H1 (cell line): ENCODE data around the gene CEP120. TPM values are rescaled to one million over a fixed set of nuclear protein-coding genes. Genes with fewer than 3 reads are reported as not detected.

ENCODE experiments used
- CTCF ChIA-PET: fragments of 300-600 bp; sonication (Branson Sonifier 250); formaldehyde crosslinking; loops from one replicate; lab custom pipeline; 2021; ENCODE audit not compliant: partially characterized antibody; lab: Charles Lee
- POLR2A ChIA-PET: fragments of 300-600 bp; sonication (Branson Sonifier 250); formaldehyde crosslinking; loops from one replicate; lab custom pipeline; 2021; ENCODE audit warnings: inconsistent platforms; ENCODE audit not compliant: partially characterized antibody; lab: Charles Lee
- DNase-seq, 2 experiments: peaks; one replicate each; pipeline versions ENCODE4 v3.0.0 to v3.0.0-alpha.2; 2010 to 2022; ENCODE audit warnings: low spot score in 2 of 2, low read depth in 1 of 2, mixed read lengths in 1 of 2
- FAIRE-seq: peaks from 2 replicates; lab custom pipeline; 2011; peaks lifted over from hg19 to GRCh38; lab: Jason Lieb, UNC
- H2AFZ ChIP-seq: 2 replicates; pipeline ENCODE4 v1.8.1; 2012; ENCODE audit warnings: low read length, inconsistent platforms
- H2AK5ac ChIP-seq: 2 replicates; pipeline ENCODE4 v1.6.1; 2013; ENCODE audit warnings: low read depth, low read length
- H2BK120ac ChIP-seq: replicated peaks from 2 replicates; pipeline ENCODE3; 2013; ENCODE audit warnings: low read depth, low read length, inconsistent platforms
- H2BK12ac ChIP-seq: 2 replicates; pipeline ENCODE4 v1.6.1; 2013; ENCODE audit warnings: low read depth, low read length
- H2BK15ac ChIP-seq: 2 replicates; pipeline ENCODE4 v1.6.1; 2013; ENCODE audit warnings: low read length
- H2BK20ac ChIP-seq: 2 replicates; pipeline ENCODE4 v1.6.1; 2013; ENCODE audit warnings: low read length
- H2BK5ac ChIP-seq: 2 replicates; pipeline ENCODE4 v1.6.1; 2013; ENCODE audit warnings: low read depth, low read length
- H3K14ac ChIP-seq: 2 replicates; pipeline ENCODE4 v1.6.1; 2013; ENCODE audit warnings: inconsistent platforms; ENCODE audit not compliant: insufficient read length
- H3K18ac ChIP-seq: 2 replicates; pipeline ENCODE4 v1.6.1; 2013; ENCODE audit warnings: low read length; ENCODE audit errors: extremely low read depth
- H3K23ac ChIP-seq: 2 replicates; pipeline ENCODE4 v1.6.1; 2013; ENCODE audit warnings: inconsistent platforms; ENCODE audit not compliant: insufficient read length
- H3K23me2 ChIP-seq: 2 replicates; pipeline ENCODE4 v1.6.1; 2013; ENCODE audit warnings: low read depth, low read length
- H3K27ac ChIP-seq: 2 replicates; pipeline ENCODE4 v1.6.1; 2011; ENCODE audit warnings: low read depth, low read length, inconsistent platforms
- H3K27me3 ChIP-seq, 4 experiments: replicated peaks in 1 of 4; 1 replicate in 1 of 4; 2 replicates in 3 of 4; pipeline versions ENCODE4 v1.6.1 to v1.8.1; 2011 to 2013; ENCODE audit warnings: low read length in 3 of 4, mild to moderate bottlenecking in 3 of 4, inconsistent platforms in 2 of 4, mixed read lengths in 2 of 4, moderate library complexity in 1 of 4; ENCODE audit not compliant: control insufficient read depth in 3 of 4, insufficient read depth in 3 of 4; ENCODE audit errors: extremely low read depth in 1 of 4
- H3K36me3 ChIP-seq, 4 experiments: 2 replicates each; pipeline versions ENCODE4 v1.6.1 to v1.8.1; 2011 to 2013; ENCODE audit warnings: mild to moderate bottlenecking in 4 of 4, low read length in 3 of 4, moderate library complexity in 2 of 4, control low read depth in 1 of 4, inconsistent platforms in 1 of 4; ENCODE audit not compliant: insufficient read depth in 4 of 4, control insufficient read depth in 2 of 4
- H3K4ac ChIP-seq: replicated peaks from 2 replicates; pipeline ENCODE3; 2013; ENCODE audit warnings: low read length, low read depth, mixed read lengths, inconsistent platforms; ENCODE audit not compliant: insufficient read length
- H3K4me1 ChIP-seq, 4 experiments: replicated peaks in 1 of 4; 1 replicate in 1 of 4; 2 replicates in 3 of 4; pipeline versions ENCODE4 v1.6.1 to v1.8.1; 2011 to 2013; ENCODE audit warnings: low read length in 3 of 4, inconsistent platforms in 2 of 4, mixed read lengths in 1 of 4; ENCODE audit not compliant: insufficient read depth in 4 of 4, control insufficient read depth in 3 of 4
- H3K4me2 ChIP-seq, 2 experiments: 2 replicates each; pipeline versions ENCODE4 v1.6.1 to v1.8.1; 2011 to 2013; ENCODE audit warnings: low read depth in 2 of 2, low read length in 2 of 2, control low read depth in 1 of 2, inconsistent platforms in 1 of 2, mild to moderate bottlenecking in 1 of 2; ENCODE audit not compliant: insufficient read depth in 1 of 2
- H3K4me3 ChIP-seq, 4 experiments: fragments of 200-600, 300-600 bp in 1 of 4; sonication (generic), shearing (Covaris generic), sonication (Bioruptor Twin) in 1 of 4; 2 replicates each; pipeline versions ENCODE4 v1.5.1 to v1.8.1; 2011 to 2016; ENCODE audit warnings: low read length in 4 of 4, low read depth in 3 of 4, control low read depth in 2 of 4, inconsistent platforms in 2 of 4, mild to moderate bottlenecking in 2 of 4, mixed read lengths in 1 of 4, moderate library complexity in 1 of 4; ENCODE audit not compliant: insufficient read depth in 2 of 4; ENCODE audit errors: extremely low read depth in 1 of 4
- H3K56ac ChIP-seq: replicated peaks from 2 replicates; pipeline ENCODE3; 2013; ENCODE audit warnings: low read depth, mild to moderate bottlenecking, mixed read lengths, low read length, inconsistent platforms; ENCODE audit not compliant: insufficient read length
- H3K79me1 ChIP-seq: 2 replicates; pipeline ENCODE4 v1.6.1; 2013; ENCODE audit warnings: low read depth, low read length, control low read depth
- H3K79me2 ChIP-seq, 2 experiments: 2 replicates each; pipeline versions ENCODE4 v1.6.1 to v1.8.1; 2012 to 2013; ENCODE audit warnings: low read length in 2 of 2, mild to moderate bottlenecking in 2 of 2, inconsistent platforms in 1 of 2; ENCODE audit not compliant: insufficient read depth in 2 of 2, control insufficient read depth in 1 of 2
- H3K9ac ChIP-seq, 4 experiments: replicated peaks in 1 of 4; 1 replicate in 1 of 4; 2 replicates in 3 of 4; pipeline versions ENCODE4 v1.6.1 to v1.8.1; 2011 to 2013; ENCODE audit warnings: low read depth in 3 of 4, low read length in 3 of 4, control low read depth in 2 of 4, mild to moderate bottlenecking in 2 of 4, moderate library complexity in 2 of 4, inconsistent platforms in 1 of 4; ENCODE audit errors: extremely low read depth in 1 of 4
- H3K9me3 ChIP-seq, 2 experiments: 2 replicates each; pipeline versions ENCODE4 v1.6.1 to v1.8.1; 2012 to 2013; ENCODE audit warnings: mild to moderate bottlenecking in 2 of 2, moderate library complexity in 2 of 2, control low read depth in 1 of 2, inconsistent platforms in 1 of 2, low read depth in 1 of 2, low read length in 1 of 2, mixed read lengths in 1 of 2; ENCODE audit not compliant: insufficient read depth in 2 of 2
- H4K20me1 ChIP-seq, 2 experiments: replicated peaks in 1 of 2; 2 replicates each; pipeline versions ENCODE3 to v1.8.1; 2011 to 2013; ENCODE audit warnings: inconsistent platforms in 2 of 2, low read length in 2 of 2, mild to moderate bottlenecking in 1 of 2; ENCODE audit not compliant: insufficient read depth in 2 of 2, control insufficient read depth in 1 of 2
- H4K5ac ChIP-seq: 2 replicates; pipeline ENCODE4 v1.6.1; 2013; ENCODE audit warnings: low read length, low read depth, mixed read lengths, inconsistent platforms; ENCODE audit not compliant: insufficient read length
- H4K8ac ChIP-seq: 2 replicates; pipeline ENCODE4 v1.8.0; 2013; ENCODE audit warnings: mild to moderate bottlenecking, moderate library complexity, low read length, inconsistent platforms; ENCODE audit not compliant: insufficient read depth; ENCODE audit errors: extremely low read depth
- H4K91ac ChIP-seq: replicated peaks from 2 replicates; pipeline ENCODE3; 2013; ENCODE audit warnings: low read length, mixed read lengths, inconsistent platforms; ENCODE audit not compliant: insufficient read length
- CTBP2 ChIP-seq: IDR thresholded peaks from 2 replicates; pipeline ENCODE4 v1.7.0; 2011; ENCODE audit warnings: borderline replicate concordance, mild to moderate bottlenecking, moderate library complexity, mixed read lengths, low read length; ENCODE audit not compliant: insufficient read depth, insufficient read length
- PHF8 ChIP-seq: fragments of 200-600 bp; sonication (generic); conservative IDR thresholded peaks from 2 replicates; pipeline ENCODE4 v1.7.1; 2012; ENCODE audit warnings: low read depth, mild to moderate bottlenecking, inconsistent platforms, low read length, moderate library complexity
- POLR2AphosphoS5 ChIP-seq: IDR thresholded peaks from 2 replicates; pipeline ENCODE4 v1.6.1; 2011; ENCODE audit warnings: low read depth, low read length
- WGBS, 2 experiments: shearing (Covaris generic) in 1 of 2; methylation state at CpG; one replicate each; pipeline versions ENCODE4 v1.1.6 to v1.1.7; 2013 to 2015; ENCODE audit warnings: low lambda C conversion rate in 2 of 2, mixed read lengths in 2 of 2, inconsistent platforms in 1 of 2, low coverage in 1 of 2, missing lambda C conversion rate in 1 of 2; ENCODE audit not compliant: insufficient replicate concordance in 2 of 2, insufficient coverage in 1 of 2, insufficient read length in 1 of 2; ENCODE audit errors: extremely low coverage in 1 of 2, missing lambda C conversion rate in 1 of 2; 5-methylcytosine and 5-hydroxymethylcytosine counted together
- polyA plus RNA-seq, 7 experiments: library from polyadenylated mRNA; depleted of rRNA in 3 of 7; stranded (reverse) in 5 of 7; unstranded in 2 of 7; fragments of >200 nt in 5 of 7; fragments of 200-250 nt in 2 of 7; gene quantifications; 1 replicate in 5 of 7; 2 replicates in 1 of 7; 4 replicates in 1 of 7; pipeline versions ENCODE4 v1.2.1 to v1.2.3, GENCODE V29; 2011 to 2013; ENCODE audit warnings: missing spikeins in 2 of 7, mixed read lengths in 2 of 7
- total RNA-seq: library from RNA; stranded (reverse); fragmentation: NEBNext Ultra II Directional; extraction: Animal tissue kit (Norgen Biotek cat#: 25700); gene quantifications from 2 replicates; pipeline ENCODE4 v1.2.1, GENCODE V29; 2021
- TF ChIP-seq, protein P1 (sequence below): IDR thresholded peaks from 2 replicates; pipeline ENCODE4 v1.6.1; 2011; ENCODE audit warnings: low read length, improper control_type of control experiment

The CEP120 gene
- total and polyA plus RNA-seq, 2 of the 8 experiments (the other 6 are each of a cell fraction or from before 2014, with no cell fraction given): 9.3 to 17.9 TPM

DNA sequence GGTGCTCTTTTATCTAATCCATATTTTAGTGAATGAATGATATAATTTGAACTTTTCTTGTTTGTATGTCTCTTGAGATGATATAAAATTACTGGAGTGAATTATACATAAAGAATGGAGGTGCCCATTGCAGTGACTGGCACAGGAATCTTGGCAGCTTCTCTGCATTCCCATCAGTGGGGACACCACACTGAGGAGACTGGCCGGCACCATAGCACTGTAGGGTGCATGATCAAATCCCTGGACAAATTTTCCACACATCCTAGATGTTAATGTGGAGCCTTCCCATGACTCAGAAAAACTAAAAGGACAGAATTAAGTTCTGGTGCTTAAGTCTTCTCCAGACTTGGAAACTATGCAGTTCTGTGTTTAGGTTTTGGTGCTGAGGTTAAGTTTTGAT is 124.1 kb downstream of the CEP120 start:
- H3K4ac ChIP-seq: no peak overlapping the region
- no peak overlapping the region for H2BK12ac ChIP-seq
- H3K4me3 ChIP-seq: no peak overlapping the region
- no peaks in the 10 kb centered on the region for H4K20me1 ChIP-seq
- H3K14ac ChIP-seq: no peak overlapping the region
- no peaks in the 10 kb centered on the region; a peak in 1 of 8 replicates for H3K36me3 ChIP-seq
- no peak overlapping the region for H3K18ac ChIP-seq
- no peaks in the 10 kb centered on the region for H3K27me3 ChIP-seq
- H4K5ac ChIP-seq: no peak overlapping the region
- no peak overlapping the region for H3K23ac ChIP-seq
- no peak overlapping the region for H4K91ac ChIP-seq
- H3K79me2 ChIP-seq: no peaks in the 10 kb centered on the region
- no peak overlapping the region for H2BK15ac ChIP-seq
- no peak overlapping the region for H2AK5ac ChIP-seq
- 95% methylated on average over 1 of the region's 1 CpG; no CpG with 5 or more reads in 1 of the 2 experiments for WGBS, 2 experiments
- H2BK5ac ChIP-seq: no peak overlapping the region
- no peak for TF ChIP-seq CTBP2
- no peak for TF ChIP-seq PHF8
- TF ChIP-seq POLR2AphosphoS5: no peak
- TF ChIP-seq, protein P1, sequence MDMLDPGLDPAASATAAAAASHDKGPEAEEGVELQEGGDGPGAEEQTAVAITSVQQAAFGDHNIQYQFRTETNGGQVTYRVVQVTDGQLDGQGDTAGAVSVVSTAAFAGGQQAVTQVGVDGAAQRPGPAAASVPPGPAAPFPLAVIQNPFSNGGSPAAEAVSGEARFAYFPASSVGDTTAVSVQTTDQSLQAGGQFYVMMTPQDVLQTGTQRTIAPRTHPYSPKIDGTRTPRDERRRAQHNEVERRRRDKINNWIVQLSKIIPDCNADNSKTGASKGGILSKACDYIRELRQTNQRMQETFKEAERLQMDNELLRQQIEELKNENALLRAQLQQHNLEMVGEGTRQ: no peak
- H4K8ac ChIP-seq: no peak overlapping the region
- H3K23me2 ChIP-seq: no peaks in the 10 kb centered on the region
- ChIA-PET CTCF (interaction anchor here (1.8 kb wide), 1 partner anchor 11 kb away, joined by 4 read pairs; no protein-coding TSS in a partner anchor), POLR2A (no interaction called here)
- no peak overlapping the region for H3K4me2 ChIP-seq
- no peaks in the 10 kb centered on the region for H3K79me1 ChIP-seq
- no peak overlapping the region for H3K27ac ChIP-seq
- no peak for DNase-seq
- no peaks in the 10 kb centered on the region for H3K9me3 ChIP-seq
- H2BK20ac ChIP-seq: no peak overlapping the region
- H2BK120ac ChIP-seq: no peak overlapping the region
- no peak for FAIRE-seq
- peaks cover 0 to 3% (median 1%) of the 10 kb centered on the region in 4 experiments; a peak in 3 of 7 replicates for H3K4me1 ChIP-seq
- H2AFZ ChIP-seq: no peak overlapping the region
- no peak overlapping the region for H3K56ac ChIP-seq
- H3K9ac ChIP-seq: no peak overlapping the region
